Esophagus (tissue), 2 donors: Measurements from ENCODE around the gene PRKX. TPM values are rescaled to one million over a fixed set of nuclear protein-coding genes. Genes with fewer than 3 reads are reported as not detected.
"Not testable (repeated sequence)": the region's sequence is repeated elsewhere in the genome, so short reads cannot be mapped to it uniquely, and the experiment has no call there.

Experiments used
- H3K27ac ChIP-seq, 2 donors: one replicate each; pipeline ENCODE4 v1.5.1; 2013; ENCODE audit warnings: low read depth in 2 of 2, mild to moderate bottlenecking in 2 of 2, inconsistent platforms in 1 of 2, low read length in 1 of 2, moderate library complexity in 1 of 2
- H3K27me3 ChIP-seq, 2 donors: one replicate each; pipeline ENCODE4 v1.6.1; 2013; ENCODE audit warnings: low read length in 2 of 2, control low read depth in 1 of 2, mild to moderate bottlenecking in 1 of 2; ENCODE audit not compliant: insufficient read depth in 2 of 2, control insufficient read depth in 1 of 2
- H3K36me3 ChIP-seq, 2 donors: one replicate each; pipeline ENCODE4 v1.6.1; 2013; ENCODE audit warnings: low read length in 1 of 2; ENCODE audit not compliant: control insufficient read depth in 2 of 2, insufficient read depth in 2 of 2
- H3K4me1 ChIP-seq, 2 donors: one replicate each; pipeline ENCODE4 v1.6.1; 2013; ENCODE audit warnings: low read length in 1 of 2; ENCODE audit not compliant: control insufficient read depth in 2 of 2, insufficient read depth in 2 of 2
- H3K4me3 ChIP-seq, 2 donors: one replicate each; pipeline ENCODE4 v1.5.1; 2013; ENCODE audit warnings: low read length in 2 of 2, mild to moderate bottlenecking in 2 of 2, low read depth in 1 of 2, moderate library complexity in 1 of 2
- H3K9me3 ChIP-seq, 2 donors: one replicate each; pipeline ENCODE4 v1.6.1; 2013; ENCODE audit warnings: mild to moderate bottlenecking in 2 of 2, low read depth in 1 of 2, low read length in 1 of 2, moderate library complexity in 1 of 2; ENCODE audit not compliant: control insufficient read depth in 2 of 2, insufficient read depth in 1 of 2
- WGBS, 2 donors: extraction: QIAGEN DNeasy Blood & Tissue Kit; methylation state at CpG; one replicate each; pipeline ENCODE4 v1.1.7; 2013; 5-methylcytosine and 5-hydroxymethylcytosine counted together
- polyA plus RNA-seq, 2 donors: library from polyadenylated mRNA; stranded (reverse); fragments of 200-250 nt; gene quantifications; one replicate each; pipeline ENCODE4 v1.2.3, GENCODE V29; 2013
- donor health status: healthy with polysubstance abuse.
- donor health status: Bipolar disorder and iron deficiency.

The PRKX gene
- 10 to 100 TPM in 1 of 2 donors, 1 to 10 TPM in 1; 5.6 to 15.4 TPM for polyA plus RNA-seq

GRCh38 chrX:3713225-3713936 is at the start of gene PRKX:
PRKX (minus strand) TSS chrX:3713649; CDS start chrX:3713253, 396 bp downstream.
- Histone ChIP-seq H3K27ac (peak within 1 kb of the TSS; percentile 84 to 94), H3K36me3 (no peaks in the 10 kb centered on the region), H3K4me3 (peak within 1 kb of the TSS; percentile 79 to 90), H3K27me3 (no peaks in the 10 kb centered on the region), H3K9me3 (no peaks in the 10 kb centered on the region), H3K4me1 (no peaks in the 10 kb centered on the region)
- WGBS, 2 donors = 1% methylated on average over 31 to 97 of the region's 97 CpGs

- H3K4me3 ChIP-seq = no peak overlapping the region
- WGBS, 2 donors = 35 to 57% methylated on average over 2 of the region's 2 CpGs
- no peaks in the 10 kb centered on the region for H3K36me3 ChIP-seq
- no peaks in the 10 kb centered on the region for H3K4me1 ChIP-seq
- no peak overlapping the region for H3K27ac ChIP-seq
- no peaks in the 10 kb centered on the region for H3K9me3 ChIP-seq
- H3K27me3 ChIP-seq = no peaks in the 10 kb centered on the region
Observed at GRCh38 chrX:3763111-3763510, 49.7 kb upstream of the PRKX start.

- Histone ChIP-seq H3K9me3 (no peaks in the 10 kb centered on the region), H3K27me3 (no peaks in the 10 kb centered on the region), H3K4me3 (no peak overlapping the region), H3K27ac (peak overlapping the region in 1 of 2 donors; percentile 73), H3K36me3 (no peaks in the 10 kb centered on the region), H3K4me1 (no peaks in the 10 kb centered on the region)
- WGBS, 2 donors = 41 to 56% methylated on average over 5 of the region's 5 CpGs
Observed at GRCh38 chrX:3757510-3758025, 44.1 kb upstream of the PRKX start.

DNA sequence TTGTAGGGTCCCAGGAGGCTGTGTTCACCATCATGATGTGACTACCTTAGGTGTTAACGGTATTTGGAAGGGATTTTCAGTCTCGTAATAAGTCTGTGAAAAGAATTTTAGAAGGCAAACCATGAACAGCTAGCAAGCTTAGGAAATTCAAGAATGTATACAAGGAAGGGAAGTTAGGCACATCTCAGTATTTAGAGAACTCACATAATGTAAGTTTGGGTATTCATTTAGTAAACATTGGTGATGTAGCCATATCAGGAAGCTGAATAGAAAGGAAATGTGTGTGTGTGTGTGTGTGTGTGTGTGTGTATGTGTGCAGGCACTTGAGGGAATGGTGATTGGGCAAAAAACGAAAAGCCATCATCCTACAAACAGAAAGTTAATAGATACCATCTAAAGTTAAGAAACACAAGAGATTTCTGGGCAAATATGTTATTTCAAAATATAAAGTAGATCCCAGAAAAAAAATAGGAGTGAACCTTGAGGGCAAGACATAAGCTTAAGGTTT is 34.7 kb upstream of the PRKX start:
- Histone ChIP-seq H3K4me3 (no peak overlapping the region), H3K9me3 (no peaks in the 10 kb centered on the region), H3K27me3 (no peaks in the 10 kb centered on the region), H3K4me1 (no peaks in the 10 kb centered on the region), H3K36me3 (no peaks in the 10 kb centered on the region), H3K27ac (no peak overlapping the region)
- WGBS, 2 donors = 58 to 61% methylated on average over 3 of the region's 3 CpGs

DNA sequence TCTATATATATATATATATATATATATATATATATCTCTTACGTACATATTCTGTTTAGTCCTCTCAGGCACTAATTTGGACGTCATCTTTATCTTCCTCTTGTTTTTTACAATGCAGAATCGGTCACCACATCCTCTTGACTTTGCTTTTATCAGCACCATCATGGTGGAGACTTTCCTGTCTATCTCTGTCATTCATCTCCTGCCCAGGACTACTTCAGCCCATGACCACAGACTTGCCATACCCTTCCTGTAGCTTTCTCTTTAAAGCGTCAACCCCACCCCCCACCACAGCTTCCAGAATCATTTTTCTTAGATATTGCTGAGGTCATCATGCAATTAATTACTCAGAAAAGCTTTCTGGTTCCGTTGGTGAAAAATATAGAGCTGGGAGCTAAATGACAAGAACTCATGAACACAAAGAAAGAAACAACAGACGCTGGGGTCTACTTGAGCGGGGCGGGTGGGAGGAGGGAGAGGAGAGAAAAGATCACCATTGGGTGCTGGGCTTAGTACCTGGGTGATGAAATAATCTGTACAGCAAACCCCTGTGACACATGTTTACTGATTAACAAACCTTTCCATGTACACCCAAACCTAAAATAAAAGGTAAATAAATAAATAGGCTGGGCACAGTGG is 30.5 kb upstream of the PRKX start:
- Histone ChIP-seq H3K27me3 (no peaks in the 10 kb centered on the region), H3K4me3 (no peak overlapping the region), H3K9me3 (no peaks in the 10 kb centered on the region), H3K27ac (no peak overlapping the region), H3K4me1 (no peaks in the 10 kb centered on the region), H3K36me3 (no peaks in the 10 kb centered on the region)
- 62 to 63% methylated on average over 8 of the region's 8 CpGs for WGBS, 2 donors

DNA sequence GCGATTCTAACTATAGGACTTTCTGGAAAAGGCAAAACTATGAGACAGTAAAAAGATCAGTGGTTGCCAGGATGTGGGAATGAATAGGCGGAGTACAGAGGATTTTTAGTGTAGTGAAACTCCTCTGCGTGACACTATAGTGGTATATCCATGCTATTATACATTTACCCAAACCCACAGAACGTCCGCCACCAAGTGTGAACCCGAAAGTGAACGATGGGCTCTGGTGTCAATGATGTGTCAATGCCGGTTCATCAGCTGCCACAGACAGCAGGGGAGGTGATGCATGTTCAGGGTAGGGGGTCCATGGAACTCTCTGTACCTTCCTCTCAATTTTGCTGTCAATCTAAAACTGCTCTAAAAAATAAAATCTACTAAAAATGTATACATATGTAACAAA is 27.5 kb upstream of the PRKX start:
- H3K4me1 ChIP-seq, H3K27me3 ChIP-seq, H3K36me3 ChIP-seq, H3K4me3 ChIP-seq, H3K9me3 ChIP-seq, H3K27ac ChIP-seq: not testable (repeated sequence)
- WGBS, 2 donors = 88 to 89% methylated on average over 8 of the region's 8 CpGs

GRCh38 chrX:3738509-3738908 is 25.1 kb upstream of the PRKX start:
- Histone ChIP-seq H3K4me1 (no peaks in the 10 kb centered on the region), H3K4me3 (no peak overlapping the region), H3K36me3 (no peaks in the 10 kb centered on the region), H3K9me3 (no peaks in the 10 kb centered on the region), H3K27ac (no peak overlapping the region), H3K27me3 (no peaks in the 10 kb centered on the region)

- WGBS, 2 donors = 87 to 91% methylated on average over 11 of the region's 11 CpGs
- not testable (repeated sequence) for H3K4me1 ChIP-seq, H3K36me3 ChIP-seq, H3K4me3 ChIP-seq, H3K27ac ChIP-seq, H3K9me3 ChIP-seq, H3K27me3 ChIP-seq
Observed at GRCh38 chrX:3736536-3736935, 23.1 kb upstream of the PRKX start.

GRCh38 chrX:3735891-3736290 is 22.4 kb upstream of the PRKX start:
- not testable (repeated sequence) for H3K4me1 ChIP-seq

GRCh38 chrX:3734456-3734855 is 21.0 kb upstream of the PRKX start:
- not testable (repeated sequence) for H3K4me3 ChIP-seq, H3K4me1 ChIP-seq, H3K27me3 ChIP-seq, H3K27ac ChIP-seq, H3K9me3 ChIP-seq, H3K36me3 ChIP-seq
- 84 to 86% methylated on average over 4 of the region's 4 CpGs for WGBS, 2 donors

More at GRCh38 chrX:3735891-3736290, 22.4 kb upstream of the PRKX start:
- not testable (repeated sequence) for H3K27ac ChIP-seq, H3K9me3 ChIP-seq, H3K36me3 ChIP-seq, H3K4me3 ChIP-seq, H3K27me3 ChIP-seq
- whole genome bisulfite sequencing, 2 donors = 86 to 90% methylated on average over 6 of the region's 6 CpGs
